GM21381 (cell line): ENCODE data around the gene B9D1.

Experiments used
- ATAC-seq: cut with Tn5 transposase; IDR thresholded peaks from one replicate; pipeline ENCODE4 v1.9.1; 2021; ENCODE audit warnings: mild to moderate bottlenecking, moderate library complexity; ENCODE audit not compliant: unreplicated experiment

B9D1 gene

GRCh38 chr17:19325542-19325941 lies 37.0 kb downstream of the B9D1 start:
- ATAC-seq: no peak

GRCh38 chr17:19322861-19323260 lies 39.7 kb downstream of the B9D1 start:
- no peak for ATAC-seq

- ATAC-seq: no peak
Observed at GRCh38 chr17:19322129-19322505, 40.4 kb downstream of the B9D1 start.

GRCh38 chr17:19321481-19322128 lies 40.9 kb downstream of the B9D1 start:
- ATAC-seq: no peak

GRCh38 chr17:19320876-19321275 lies 41.6 kb downstream of the B9D1 start:
- ATAC-seq: no peak

GRCh38 chr17:19319771-19320505 lies 42.6 kb downstream of the B9D1 start:
- no peak for ATAC-seq

GRCh38 chr17:19318611-19319010 lies 43.9 kb downstream of the B9D1 start:
- ATAC-seq: no peak

GRCh38 chr17:19317359-19318095 lies 45.0 kb downstream of the B9D1 start:
- ATAC-seq: no peak

- ATAC-seq: no peak
Observed at GRCh38 chr17:19316761-19317358, 45.7 kb downstream of the B9D1 start.

GRCh38 chr17:19315104-19315503 lies 47.4 kb downstream of the B9D1 start:
- ATAC-seq: no peak

- no peak for ATAC-seq
Observed at GRCh38 chr17:19313746-19314651, 48.5 kb downstream of the B9D1 start.

GRCh38 chr17:19313066-19313745 lies 49.3 kb downstream of the B9D1 start:
- ATAC-seq: no peak

- no peak for ATAC-seq
Observed at GRCh38 chr17:19312406-19312805, 50.1 kb downstream of the B9D1 start.

- no peak for ATAC-seq
Observed at GRCh38 chr17:19311421-19312215, 50.9 kb downstream of the B9D1 start.

- ATAC-seq: no peak
Observed at GRCh38 chr17:19311016-19311415, 51.5 kb downstream of the B9D1 start.

- no peak for ATAC-seq
Observed at GRCh38 chr17:19310151-19310550, 52.4 kb downstream of the B9D1 start.

GRCh38 chr17:19309701-19310100 lies 52.8 kb downstream of the B9D1 start:
- no peak for ATAC-seq

GRCh38 chr17:19308398-19308797 lies 54.1 kb downstream of the B9D1 start:
- no peak for ATAC-seq

GRCh38 chr17:19307521-19307920 lies 55.0 kb downstream of the B9D1 start:
- ATAC-seq: no peak
